Retina (tissue), 1 donor: Measurements from ENCODE around the gene NUTM2F.
"Not testable (repeated sequence)": the region's sequence is repeated elsewhere in the genome, so short reads cannot be mapped to it uniquely, and the experiment has no call there.

Experiments
- DNase-seq: peaks from one replicate; pipeline ENCODE4 v3.0.0-alpha.2; 2016

The NUTM2F gene, protein sequence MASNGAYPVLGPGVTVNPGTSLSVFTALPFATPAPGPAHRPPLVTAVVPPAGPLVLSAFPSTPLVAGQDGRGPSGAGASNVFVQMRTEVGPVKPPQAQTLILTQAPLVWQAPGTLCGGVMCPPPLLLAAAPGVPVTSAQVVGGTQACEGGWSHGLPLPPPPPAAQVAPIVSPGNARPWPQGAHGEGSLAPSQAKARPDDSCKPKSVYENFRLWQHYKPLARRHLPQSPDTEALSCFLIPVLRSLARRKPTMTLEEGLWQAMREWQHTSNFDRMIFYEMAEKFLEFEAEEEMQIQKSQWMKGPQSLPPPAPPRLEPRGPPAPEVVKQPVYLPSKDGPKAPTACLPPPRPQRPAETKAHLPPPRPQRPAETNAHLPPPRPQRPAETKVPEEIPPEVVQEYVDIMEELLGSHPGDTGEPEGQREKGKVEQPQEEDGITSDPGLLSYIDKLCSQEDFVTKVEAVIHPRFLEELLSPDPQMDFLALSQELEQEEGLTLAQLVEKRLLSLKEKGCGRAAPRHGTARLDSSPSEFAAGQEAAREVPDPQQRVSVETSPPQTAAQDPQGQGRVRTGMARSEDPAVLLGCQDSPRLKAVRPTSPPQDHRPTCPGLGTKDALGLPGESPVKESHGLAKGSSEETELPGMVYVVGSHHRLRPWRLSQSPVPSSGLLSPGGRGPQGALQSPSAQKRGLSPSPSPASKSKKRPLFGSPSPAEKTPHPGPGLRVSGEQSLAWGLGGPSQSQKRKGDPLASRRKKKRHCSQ

DNA sequence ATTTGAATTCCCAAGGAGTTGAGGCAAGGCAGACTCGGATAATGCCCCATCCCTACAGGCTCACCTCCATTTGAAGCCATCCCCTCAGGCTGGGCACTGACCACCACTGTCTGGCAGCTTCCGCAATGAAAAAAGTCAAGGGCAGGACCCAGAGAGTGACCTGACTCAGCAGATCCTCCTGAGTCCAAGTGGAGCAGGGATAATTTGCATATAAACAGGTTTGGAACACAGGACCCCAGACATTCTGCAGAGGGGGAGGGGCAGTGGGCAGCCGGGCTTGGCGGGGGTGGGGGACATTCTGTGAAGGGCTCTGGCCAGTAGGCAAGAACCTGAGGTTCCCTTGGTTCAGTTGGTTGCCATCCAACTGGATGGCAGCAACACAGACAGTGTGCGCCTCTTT lies at the start of gene NUTM2F:
Gene NUTM2F (minus strand): TSS at position 101 of the 400 bp plus-strand sequence. CDS start 21 bp downstream, at position 80.
- not testable (repeated sequence) for DNase-seq

DNA sequence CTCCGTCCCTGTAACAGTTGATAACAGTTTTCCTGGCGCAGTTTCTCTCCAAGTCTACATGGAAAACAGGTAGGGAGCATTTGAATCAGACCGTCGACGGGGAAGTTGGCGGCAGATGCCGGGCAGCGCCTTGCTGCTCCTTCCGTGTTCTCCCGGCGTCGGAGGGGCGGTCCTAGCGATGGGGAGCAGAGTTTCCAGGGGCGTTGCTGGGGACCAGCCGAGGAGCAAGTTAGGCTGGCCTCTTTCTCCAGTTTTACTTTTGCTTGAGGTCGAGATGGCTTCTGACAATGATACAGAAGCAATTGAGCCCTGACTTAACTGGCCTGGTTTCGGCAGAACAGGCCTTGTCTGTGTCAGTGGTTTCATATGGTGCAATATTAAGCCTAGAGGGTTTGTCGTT lies 46.8 kb upstream of the NUTM2F start:
- DNase-seq = peak; percentile 27

- DNase-seq = peak; percentile 90
These were observed 46.0 kb upstream of the NUTM2F start for GRCh38 chr9:94374176-94375056.

DNA sequence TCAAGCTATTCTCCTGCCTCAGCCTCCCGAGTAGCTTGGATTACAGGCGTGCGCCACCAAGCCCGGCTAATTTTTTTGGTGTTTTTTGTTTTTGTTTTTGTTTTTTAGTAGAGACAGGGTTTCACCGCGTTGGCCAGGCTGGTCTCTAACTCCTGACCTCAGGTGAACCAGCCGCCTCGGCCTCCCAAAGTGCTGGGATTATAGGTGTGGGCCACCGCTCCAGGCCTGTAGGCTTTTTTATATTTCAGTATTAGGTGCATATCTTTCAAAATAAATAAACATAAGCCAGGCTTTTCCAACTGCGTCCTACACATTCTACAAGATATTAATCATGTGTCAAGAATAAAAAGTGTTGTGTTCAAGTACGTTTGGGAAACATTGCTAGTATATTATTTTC lies 45.3 kb upstream of the NUTM2F start:
- DNase-seq = not testable (repeated sequence)

DNA sequence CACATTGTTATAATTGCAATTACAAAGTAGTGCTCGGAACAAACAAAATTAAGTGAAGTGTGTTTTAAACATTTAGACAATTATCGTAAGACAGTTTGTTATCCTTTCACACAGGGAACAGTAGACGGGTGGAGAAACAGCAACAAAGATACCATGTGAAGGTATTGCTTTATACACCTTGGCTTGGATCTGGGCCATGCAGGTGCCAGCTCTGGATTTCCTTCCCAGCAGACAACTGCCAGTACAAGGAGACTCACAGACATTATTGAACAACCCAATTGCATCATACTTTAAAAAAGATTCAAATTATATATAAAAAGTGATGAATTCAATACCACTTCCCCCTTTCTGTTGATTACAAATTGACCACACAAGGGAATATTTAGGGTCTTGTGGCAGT lies 41.8 kb upstream of the NUTM2F start:
- DNase-seq = not testable (repeated sequence)

DNA sequence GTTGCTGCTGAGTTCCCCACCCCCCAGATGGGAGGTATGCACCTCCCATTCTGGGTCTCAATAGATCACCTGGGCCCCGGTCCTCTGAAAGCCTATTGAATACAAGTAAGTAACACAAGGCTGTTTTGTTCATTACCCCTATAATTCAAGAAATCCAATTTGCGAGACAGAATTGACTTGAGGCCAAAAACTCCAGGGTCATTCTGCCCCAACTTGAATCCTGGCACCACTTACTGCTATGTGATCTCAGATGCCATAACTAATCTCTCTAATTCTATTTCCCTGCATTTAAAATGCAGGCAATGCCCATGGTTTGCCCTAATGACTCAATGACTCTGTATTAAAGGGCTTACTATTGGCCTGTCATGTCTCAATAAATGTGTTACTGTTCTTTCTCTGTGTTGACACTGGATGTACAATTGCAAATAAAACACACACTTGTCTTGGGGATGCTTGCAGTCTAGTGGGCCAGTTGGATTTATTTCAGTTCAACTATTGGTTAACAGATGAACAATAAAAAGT lies 35.7 kb upstream of the NUTM2F start:
- DNase-seq = not testable (repeated sequence)

DNA sequence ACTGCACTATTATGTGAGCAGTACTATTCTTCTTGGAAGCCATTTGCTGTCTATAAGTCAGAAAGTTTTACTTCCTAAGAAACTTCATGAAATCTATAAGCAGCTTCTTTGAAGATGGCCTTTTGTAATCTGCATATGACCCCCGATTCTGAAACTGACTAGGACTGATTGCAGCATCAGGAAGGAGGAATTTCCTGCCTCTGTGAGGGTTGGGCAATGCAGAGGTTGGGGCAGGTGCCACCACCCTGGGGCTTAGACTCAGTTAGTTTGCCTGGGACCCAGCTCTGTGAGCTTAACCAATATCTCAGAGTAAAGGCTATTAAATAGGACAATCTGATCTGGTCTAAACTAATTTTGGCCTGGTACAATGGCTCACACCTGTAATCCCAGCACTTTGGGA lies 28.7 kb upstream of the NUTM2F start:
- DNase-seq = not testable (repeated sequence)

DNA sequence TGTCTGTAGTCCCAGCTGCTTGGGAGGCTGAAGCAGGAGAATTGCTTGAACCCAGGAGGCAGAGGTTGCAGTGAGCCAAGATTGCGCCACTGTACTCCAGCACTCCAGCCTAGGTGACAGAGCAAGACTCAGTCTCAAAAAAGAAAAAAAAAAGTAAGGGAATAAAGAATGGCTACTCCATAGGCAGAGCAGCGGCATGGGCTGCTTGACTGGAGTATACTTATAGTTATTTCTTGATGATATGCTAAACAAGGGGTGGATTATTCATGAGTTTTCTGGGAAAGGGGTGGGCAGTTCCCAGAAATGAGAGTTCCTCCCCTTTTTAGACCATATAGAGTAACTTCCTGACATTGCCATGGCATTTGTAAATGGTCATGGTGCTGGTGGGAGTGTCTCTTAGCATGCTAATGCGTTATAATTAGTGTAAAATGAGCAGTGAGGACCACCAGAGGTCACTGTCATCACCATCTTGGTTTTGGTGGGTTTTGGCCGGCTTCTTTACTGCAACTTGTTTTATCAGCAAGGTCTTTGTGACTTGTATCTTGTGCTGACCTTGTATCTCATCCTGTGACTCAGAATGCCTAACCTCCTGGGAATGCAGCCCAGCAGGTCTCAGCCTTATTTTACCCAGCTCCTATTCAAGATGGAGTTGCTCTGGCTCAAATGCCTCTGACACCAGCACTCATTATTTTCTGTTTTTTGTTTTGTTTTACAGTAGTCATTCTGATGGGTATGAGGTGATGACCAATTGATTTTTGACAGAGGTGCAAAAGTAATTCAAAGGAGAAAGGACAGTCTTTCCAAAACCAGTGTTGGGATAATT lies 23.7 kb upstream of the NUTM2F start:
- not testable (repeated sequence) for DNase-seq

GRCh38 chr9:94348754-94349153 lies 20.3 kb upstream of the NUTM2F start:
- not testable (repeated sequence) for DNase-seq

DNA sequence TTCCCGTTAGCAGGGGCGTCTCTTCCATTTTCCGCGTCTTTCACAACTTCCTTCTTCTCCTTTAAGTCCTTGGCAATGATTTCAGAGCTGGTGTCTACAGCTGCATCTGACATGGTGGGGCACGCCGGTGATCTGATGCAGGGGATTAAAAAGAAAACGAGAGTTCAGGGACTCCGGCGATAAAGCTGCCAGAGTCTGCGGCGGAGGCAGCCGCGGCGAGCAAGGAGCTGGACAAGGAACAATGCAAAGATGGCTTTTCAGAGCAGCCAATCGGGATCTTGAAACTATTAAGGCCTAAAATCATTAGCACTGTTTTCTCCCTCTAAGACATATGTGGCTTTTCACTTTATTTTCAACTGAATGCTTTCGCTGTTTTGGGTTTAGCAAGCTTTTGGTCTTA lies 19.0 kb upstream of the NUTM2F start:
- DNase-seq = not testable (repeated sequence)

DNA sequence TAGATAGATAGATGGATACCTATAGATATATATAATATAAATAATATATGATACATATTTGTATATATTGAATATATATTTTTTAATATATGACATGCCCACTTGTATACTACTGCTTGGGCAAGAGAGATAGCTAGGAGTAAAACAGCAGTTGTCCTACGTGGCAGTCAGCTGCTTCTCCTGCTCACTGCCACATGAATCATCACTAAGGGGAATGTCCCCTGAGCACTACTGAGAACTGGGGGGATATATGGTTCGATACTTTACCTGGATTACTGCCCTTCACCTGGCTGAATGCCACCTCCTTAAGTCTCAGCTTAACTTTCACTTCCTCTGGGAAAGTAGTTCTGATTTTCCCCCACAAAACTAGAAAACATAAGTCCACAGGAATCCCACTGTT lies 13.3 kb upstream of the NUTM2F start:
- DNase-seq = not testable (repeated sequence)

GRCh38 chr9:94340750-94341149 lies 12.3 kb upstream of the NUTM2F start:
- not testable (repeated sequence) for DNase-seq

DNA sequence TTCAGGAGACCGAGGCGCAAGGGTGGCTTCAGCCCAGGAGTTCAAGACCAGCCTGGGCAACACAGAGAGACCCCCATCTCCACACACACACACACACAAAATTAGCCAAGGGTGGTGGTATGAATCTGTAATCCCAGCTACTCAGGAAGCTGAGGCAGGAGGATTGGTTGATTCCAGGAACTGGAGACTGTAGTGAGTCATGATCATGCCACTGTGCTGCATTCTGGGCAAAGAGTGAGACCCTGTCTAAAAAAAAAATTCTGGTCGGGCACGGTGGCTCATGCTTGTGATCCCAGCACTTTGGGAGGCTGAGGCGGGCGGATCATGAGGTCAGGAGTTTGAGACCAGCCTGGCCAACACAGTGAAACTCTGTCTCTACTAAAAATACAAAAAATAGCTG lies 11.2 kb upstream of the NUTM2F start:
- DNase-seq = not testable (repeated sequence)

DNA sequence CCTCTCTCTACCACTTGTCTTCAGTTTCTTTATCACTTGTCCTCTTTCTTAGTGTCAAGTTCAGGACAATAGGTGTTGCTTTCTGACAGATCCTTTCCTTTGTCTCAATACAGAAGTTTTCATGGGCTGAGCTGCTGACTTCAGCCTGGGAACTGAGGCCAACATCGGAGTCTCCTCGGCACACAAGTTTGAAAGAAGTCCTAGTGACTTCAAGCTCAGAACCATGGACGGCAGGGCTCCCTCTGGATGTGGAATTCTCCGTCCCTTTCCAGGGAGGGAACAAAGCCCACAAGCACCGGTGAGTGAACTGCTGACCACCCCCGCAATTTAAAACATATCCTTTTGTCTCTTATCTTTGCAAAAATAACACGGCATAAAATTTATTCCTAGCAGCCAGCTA lies 10.3 kb upstream of the NUTM2F start:
- DNase-seq = not testable (repeated sequence)

DNA sequence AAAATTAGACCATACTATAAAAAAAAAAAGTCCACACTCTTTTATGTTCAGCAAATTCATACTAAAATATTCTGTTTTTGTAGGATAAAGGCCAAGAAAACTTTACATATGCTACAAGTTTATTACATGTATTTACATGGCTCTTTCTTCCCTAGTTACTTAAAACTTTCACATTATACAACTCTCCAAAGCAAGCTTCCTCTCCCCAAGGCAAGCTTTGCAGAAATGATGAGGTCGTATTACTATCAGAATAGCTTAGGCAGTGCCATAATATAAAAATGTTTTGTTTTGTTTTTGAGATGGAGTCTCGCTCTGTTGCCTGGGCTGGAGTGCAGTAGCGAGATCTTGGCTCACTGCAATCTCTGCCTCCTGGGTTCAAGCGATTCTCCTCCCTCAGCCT lies 8.0 kb upstream of the NUTM2F start:
- not testable (repeated sequence) for DNase-seq

GRCh38 chr9:94325583-94325982 lies 2.9 kb downstream of the NUTM2F start:
- not testable (repeated sequence) for DNase-seq

GRCh38 chr9:94323153-94323798 lies 5.2 kb downstream of the NUTM2F start:
- DNase-seq = not testable (repeated sequence)

DNA sequence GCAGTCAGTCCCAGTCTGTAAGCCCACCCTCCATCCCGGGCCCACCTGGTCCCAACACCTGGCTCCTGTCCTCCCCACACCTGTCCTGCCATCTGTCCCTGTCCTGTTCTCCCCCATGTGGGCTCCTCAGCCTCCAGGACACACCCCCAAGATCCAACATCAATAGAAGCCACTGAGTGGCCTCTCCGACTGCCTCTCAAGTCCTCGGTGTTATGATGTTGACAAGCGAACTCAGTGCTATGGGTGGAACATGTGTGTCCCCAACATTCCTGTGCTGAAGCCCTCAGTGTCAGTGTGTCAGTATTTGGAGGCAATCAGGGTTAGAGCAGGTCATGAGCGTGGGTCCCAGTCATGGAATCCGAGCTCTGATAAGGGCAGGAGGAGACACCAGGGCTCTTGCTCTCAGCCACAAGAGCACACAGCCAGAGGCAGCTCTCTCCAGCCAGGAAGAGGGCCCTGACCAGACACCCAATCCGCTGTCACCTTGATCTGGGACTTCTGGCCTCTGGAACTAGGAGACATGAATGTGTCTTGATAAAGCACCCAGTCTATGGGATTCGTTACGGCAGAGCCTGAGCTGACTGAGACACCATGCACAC lies 6.0 kb downstream of the NUTM2F start:
- not testable (repeated sequence) for DNase-seq

DNA sequence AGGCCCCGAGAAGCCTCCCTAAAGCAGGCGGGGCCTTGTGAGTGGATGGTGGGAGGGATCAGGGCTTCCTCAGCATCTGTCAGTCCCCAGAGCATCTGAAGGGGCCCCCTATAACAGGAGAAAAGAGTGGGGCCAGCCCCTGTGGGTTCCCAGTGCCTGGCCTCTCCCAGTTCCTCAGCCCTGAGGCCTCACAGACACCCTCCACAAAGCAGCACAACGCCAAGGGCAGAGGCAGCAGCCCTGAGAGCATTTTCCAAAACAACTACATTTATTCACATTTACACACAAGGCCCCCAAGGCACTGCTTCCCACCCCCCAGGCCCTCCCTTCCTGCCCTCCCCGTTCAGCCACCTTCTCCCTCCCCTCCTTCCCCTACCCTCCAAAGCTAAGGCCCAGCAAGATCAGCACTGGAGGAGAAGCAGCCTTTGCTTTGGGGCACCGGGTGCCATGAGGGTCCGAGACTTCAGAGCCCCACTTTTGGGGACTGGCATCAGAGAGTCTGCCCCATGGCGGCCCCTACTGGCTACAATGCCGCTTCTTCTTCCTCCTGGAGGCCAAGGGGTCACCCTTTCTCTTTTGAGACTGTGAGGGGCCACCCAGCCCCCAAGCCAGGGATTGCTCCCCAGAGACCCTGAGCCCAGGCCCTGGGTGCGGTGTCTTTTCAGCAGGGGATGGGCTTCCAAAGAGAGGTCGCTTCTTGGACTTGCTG lies 10.3 kb downstream of the NUTM2F start:
- DNase-seq = not testable (repeated sequence)

- DNase-seq = not testable (repeated sequence)
These were observed 12.2 kb downstream of the NUTM2F start for GRCh38 chr9:94316236-94316635.
